ENCODE results near the gene SDR39U1.

The SDR39U1 gene

DNA sequence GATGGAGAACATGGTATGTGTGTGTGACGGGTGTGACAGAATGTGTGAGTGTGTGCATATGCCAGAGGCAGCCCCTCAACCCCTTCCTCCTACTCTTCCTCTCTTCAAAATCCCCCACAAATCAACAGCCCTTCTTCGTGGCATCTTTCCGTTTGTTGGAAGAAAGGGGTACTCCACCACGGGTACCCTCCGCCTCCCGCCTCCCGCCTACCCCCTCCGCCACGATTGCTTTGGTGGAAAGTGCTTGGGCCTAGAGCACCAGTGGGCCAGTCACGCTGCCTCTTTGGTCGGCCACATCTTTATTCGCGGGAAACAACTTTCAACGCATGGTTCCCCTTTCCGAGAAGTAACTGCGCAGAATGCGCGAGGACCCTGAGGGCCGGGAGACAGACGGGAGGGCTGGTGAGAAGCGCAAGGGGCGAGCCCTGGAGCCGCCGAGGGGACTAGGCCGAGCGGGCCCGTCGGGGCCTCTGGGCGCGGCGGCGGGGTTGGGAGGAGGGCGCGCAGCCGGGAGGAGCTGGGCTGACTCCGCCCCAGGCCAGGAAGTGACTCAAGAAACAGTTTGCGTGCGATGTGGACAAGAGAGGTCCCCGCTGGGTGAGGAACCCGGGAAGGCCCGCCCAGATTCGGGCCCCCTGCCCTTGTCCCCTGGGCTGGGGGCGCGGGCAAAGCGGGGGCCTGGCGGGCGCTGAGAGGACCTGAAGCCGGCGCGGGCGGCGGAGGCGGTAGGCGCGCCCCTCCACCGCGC, 13.0 kb downstream of the SDR39U1 start, which contains the start of the genes CBLN3 and KHNYN:
CBLN3 (minus strand) TSS at position 274 of the 748 bp plus-strand sequence. CDS start 614 bp downstream, outside the sequence.
KHNYN (plus strand) TSS at position 560 of the 748 bp plus-strand sequence. CDS start 777 bp downstream, outside the sequence.
- peak; percentile 89 for DNase-seq (ENCODE audit: low read depth)

DNA sequence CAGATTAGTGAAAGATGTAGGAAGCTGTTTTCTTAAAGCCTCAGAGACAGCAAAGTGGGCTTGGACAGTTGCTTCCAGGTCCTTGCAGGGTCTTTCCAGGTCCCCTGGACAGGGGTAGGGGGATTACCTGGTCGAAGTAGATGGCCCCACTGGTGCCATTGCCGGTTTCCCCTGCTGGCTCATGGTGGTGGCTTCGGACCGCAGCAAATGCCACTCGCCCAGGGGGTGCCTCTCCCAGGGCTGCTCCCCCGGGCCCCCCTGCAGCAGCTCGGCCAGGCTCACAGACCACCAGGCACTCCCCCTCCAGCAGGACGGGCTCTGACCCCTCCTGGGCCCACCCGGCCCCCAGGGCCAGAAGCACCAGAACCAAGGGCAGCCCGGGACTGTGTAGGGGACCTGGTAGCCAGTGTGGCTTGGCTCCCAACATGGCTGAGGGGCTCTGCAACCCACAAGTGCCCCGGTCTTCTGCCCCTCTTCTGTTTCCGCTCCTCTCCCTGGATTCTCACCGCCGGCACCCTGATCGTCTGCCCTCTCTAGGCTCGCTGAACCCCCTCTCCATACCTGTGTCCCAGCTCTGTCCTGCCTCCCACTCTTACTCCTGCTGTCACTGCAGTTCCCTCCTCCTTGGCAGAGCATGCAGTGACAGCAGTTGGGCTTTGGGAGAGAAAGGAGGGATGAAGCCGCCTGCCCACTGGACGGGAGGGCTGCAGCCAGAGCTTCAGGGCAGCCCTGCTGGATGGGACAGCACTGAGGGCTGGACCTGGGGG, 13.8 kb downstream of the SDR39U1 start:
- no peak for DNase-seq (ENCODE audit: low read depth)

DNA sequence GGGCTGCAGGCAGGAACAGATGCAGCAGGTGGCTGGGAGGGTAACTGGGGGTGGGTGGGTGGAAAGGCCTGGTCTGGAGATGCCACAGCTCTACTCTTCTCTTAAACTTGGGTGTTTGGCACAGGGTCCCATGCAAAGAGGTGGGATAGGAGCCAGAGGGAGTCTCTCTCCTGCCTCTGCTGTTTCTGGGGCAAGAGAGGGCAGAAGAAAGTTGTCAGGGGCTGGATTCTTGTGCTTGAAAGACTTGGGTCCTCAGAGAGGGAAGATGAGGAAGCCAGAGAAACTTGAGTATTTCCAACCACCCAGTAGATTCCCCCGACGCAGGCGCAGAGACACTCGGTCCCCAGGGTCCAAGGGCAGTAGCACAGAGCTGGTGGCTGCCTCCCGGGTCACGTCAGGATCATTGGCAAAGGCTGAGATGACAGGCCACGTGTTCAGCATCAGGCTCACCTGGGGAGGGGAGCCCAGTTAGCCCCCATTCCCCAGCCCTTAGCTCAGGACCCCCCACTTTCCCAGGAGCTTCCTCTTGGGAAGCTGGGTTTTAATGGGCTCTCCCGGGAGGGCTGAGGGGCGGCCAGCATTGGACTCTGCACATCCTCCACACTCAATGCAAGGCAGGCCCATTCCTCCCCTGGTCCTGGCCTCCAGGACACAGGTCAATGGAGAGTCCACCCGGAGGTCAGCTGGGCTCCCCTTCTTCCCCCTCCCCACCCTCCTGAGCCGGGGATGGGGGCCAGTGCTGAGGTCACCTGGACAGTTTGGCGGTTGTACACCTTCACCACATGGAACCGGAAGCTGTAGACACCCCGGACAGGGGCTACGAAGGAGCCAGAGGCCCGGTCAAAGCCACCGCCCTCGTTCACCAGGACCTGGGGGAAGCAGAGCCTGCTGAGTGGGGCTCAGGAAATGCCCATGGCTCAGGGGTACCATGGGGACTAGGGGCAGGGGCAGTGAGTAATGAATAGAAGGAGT, 14.8 kb downstream of the SDR39U1 start:
- DNase-seq (ENCODE audit: low read depth) = no peak

DNA sequence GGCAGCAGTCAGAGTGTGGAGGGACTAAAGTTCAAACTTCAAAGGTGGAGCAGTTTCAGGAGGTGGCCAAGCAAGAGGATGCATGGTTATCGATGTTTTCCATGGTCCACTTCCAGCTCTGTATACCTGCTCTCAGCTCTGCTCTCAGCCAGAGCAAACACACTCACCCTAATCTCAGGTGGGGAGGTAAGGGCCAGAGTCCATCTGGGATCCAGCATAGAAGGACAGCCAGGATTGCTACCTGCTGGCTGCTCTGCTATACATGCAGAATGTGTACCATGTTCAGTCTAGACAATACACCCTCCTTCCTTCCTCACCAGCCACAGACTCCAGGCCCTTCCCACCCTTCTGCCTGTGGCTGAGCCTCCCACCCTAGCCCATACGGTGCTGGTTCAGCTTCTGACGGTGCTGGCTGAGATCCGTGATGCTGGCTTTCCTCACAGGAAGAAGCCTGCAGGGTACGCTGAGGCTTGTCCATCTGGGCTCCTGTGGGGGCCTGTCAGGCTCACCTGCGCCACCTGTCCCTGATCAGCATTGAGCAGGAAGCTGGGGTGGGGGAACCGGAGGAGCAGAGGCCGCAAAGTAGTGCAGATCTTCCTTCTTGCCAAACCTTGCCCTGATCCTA, 15.6 kb downstream of the SDR39U1 start:
- no peak for DNase-seq (ENCODE audit: low read depth)

DNA sequence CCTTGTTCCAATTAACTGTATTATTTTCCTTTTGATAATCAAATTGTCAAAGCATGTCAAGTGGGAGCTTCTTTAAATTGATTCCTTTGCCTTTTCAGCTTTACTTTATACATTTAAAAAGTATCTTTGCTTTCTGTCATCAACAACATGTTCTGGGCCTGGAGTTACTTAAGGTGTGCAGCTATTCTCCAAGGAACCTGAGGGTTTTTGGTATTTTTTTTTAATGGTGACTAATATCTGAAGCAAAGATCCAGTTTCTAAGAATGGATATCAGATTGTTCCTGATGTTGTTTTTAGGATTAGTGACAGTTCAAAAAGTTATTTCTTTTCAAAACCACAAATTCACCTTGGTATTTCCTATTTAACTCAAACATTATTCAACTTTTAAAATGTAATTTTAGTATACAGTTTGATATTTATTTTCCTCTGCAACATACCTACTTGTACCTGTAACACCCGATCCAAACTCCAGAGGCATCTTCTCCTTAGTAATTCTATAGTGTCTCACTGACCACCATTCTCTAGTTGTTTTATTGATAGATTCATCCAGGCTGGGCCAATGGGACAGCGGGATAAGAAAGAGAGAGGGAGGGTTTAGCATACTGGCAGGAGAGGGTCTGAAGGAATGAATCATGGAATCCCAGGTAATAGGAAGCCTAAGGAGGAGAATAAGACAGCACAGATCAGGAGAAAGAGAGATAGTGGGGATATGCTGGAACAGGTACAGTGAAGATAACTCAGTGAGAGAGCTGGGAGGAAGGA, 16.2 kb downstream of the SDR39U1 start:
- no peak for DNase-seq (ENCODE audit: low read depth)

DNA sequence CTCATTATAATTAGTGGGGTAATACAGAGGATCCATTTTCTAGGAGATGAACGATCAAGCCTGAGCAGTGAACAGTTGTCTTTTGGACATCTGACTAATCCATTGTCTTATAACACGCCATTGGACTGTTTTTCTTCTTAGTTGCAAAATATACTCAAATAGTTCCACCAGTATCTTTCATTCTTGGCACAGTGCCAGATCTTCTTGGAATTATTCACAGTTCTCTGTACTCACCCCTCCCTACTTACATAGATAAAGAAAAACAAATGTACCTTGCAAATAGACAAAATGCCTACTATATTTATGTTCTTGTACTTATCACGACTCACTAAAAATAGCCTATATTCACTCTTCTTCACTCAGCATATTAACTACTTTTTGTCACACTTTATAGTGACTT, 16.9 kb downstream of the SDR39U1 start:
- peak; percentile 94 for DNase-seq (ENCODE audit: low read depth)

DNA sequence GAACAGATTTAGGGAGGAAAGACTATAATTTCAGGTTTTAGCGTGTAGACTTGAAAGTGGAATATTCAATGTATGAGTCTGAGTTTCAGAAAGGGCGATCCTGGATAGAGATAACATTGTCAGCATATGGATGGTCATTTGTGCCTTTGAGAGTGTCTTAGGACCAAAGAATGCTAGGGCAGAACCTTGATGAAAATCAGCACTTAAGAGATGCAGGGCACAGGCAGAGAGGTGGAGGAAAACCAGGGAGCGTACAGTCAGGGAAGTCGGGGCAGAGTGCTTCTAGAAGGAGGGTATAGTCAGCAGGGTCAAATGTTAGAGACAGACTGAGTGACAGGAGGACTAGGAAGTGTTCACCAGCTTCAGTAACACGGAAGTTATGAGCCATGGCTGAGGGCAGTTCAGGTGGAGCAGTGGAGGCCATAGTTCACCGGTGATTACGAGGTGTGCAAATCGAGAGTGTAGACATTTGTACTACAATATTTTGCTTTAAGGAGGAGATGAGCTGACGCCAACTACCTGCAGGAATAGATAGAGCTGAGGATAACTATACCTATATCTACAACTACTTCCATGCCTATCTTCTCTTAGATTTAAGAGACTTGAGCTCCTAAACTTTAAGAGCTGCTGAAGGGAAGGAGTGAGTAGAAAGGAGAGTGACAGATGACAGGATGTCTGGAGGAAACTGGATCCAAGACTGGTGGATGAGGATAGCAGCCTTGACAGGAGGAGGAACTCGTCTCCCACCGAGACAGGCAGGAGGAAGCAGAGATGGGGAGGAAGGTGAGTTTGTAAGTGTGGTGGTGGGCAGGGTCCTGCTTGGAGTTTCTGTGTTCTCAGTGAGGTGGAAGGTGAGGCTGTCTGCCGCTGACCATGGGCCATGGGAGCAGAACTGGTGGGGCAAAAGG, 19.6 kb downstream of the SDR39U1 start:
- no peak for DNase-seq (ENCODE audit: low read depth)

DNA sequence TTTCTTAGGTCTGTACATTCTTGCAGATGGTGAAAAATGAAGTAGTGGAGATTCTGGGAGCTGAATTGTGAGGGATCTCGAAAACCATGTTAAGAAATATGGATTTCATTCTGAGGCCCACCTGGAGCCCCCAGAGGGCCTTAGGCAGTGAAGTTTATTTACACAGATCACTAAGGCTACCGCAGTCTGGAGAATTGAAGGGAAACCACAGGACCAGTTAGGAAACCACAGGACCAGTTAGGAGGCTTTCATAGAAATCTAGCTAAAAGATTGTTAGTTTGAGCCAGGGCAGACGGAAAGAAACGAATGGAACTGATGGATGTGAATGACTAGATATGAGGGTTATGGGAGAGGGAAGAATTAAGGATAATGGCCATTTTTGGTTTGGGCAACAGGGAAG, 20.3 kb downstream of the SDR39U1 start:
- no peak for DNase-seq (ENCODE audit: low read depth)

DNA sequence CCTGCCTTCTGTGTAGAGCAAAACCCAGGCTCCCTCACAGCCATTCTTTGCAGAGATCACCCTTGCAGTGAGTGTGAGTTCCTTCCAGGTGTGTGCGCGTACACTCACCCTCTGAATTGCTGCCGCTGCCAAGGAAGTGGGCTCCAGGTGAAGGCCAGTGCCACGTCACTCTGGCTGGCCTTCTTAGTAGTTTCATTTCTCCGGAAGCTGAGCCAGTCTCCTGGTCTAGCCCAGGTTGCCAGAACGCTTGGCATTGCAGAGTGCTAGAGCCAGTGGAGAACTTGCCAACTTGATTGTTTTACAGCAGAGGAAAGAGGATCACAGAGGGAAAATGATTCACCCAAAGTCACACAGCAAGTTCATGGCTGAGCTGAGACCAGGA, 24.1 kb downstream of the SDR39U1 start:
- no peak for DNase-seq (ENCODE audit: low read depth)

DNA sequence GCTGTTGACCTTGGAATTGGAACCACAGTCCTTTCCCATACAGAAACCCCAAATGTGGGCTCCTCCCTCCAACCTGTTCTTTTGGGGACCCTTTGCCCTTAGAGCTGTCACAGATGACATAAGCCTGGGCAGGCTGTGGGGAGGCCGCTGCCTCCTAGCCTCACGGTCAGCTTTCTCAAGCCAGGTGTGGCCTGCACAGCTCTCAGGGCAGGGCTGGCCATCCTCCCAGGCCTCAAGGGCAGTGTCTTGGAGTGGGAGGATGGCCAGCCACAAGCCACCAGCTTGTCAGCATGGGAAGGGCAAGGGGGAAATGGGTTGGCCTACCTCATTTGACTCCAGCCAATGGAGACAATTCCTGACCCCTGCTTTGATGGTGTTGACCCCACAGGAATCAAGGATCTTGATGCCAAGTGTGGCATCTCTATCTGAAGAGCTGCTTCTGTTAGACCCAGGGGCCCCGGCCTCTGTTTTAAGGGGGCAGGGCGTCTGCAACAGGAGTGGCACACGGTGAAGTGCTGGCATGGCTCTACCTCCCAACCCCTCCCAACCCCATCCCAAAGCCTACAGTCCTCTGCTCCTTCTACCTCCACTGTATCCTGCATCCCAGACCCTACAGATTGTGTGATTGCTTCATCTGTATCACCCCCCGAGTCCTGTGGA, 24.6 kb downstream of the SDR39U1 start:
- no peak for DNase-seq (ENCODE audit: low read depth)

DNA sequence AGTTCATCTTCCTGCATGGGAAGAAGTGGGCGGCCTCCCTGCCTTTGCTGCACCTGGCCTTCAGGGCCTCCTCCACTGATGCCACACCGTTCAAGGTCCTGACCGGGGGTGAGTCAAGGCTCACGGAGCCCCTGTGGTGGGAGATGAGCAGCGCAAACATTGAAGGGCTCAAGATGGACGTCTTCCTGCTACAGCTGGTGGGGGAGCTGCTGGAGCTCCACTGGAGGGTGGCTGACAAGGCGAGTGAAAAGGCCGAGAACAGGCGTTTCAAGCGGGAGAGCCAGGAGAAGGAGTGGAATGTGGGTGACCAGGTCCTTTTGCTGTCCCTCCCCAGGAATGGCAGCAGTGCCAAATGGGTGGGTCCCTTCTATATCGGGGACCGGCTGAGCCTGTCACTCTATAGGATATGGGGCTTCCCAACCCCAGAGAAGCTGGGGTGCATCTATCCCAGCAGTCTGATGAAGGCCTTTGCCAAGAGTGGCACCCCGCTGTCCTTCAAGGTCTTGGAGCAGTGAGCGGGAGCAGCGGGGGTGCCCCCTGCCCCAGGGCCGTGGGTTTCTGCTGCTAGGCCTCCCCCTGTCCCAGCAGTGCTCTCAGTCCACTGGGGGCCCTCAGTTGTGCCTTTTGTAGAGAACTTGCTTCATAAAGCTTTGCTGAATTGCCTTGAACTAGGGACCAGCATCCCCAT, 25.5 kb downstream of the SDR39U1 start:
- DNase-seq (ENCODE audit: low read depth) = no peak

DNA sequence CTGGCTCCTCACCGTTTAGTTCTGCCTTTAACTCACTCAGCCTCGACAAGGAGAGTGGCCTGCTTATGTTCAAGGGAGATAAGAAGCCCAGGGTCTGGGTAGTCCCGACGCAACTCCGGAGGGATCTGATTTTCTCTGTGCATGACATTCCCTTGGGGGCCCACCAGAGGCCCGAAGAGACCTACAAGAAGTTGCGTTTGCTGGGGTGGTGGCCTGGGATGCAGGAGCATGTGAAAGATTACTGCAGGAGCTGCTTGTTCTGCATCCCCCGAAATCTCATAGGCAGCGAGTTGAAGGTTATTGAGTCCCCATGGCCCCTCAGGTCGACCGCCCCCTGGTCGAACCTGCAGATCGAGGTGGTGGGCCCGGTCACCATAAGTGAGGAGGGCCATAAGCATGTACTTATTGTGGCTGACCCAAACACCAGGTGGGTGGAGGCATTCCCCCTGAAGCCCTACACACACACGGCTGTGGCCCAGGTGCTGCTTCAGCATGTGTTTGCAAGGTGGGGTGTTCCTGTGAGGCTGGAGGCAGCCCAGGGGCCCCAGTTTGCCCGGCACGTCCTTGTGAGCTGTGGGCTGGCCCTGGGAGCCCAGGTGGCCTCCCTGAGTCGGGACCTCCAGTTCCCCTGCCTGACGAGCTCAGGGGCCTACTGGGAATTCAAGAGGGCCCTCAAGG, 26.2 kb downstream of the SDR39U1 start:
- DNase-seq (ENCODE audit: low read depth) = no peak

DNA sequence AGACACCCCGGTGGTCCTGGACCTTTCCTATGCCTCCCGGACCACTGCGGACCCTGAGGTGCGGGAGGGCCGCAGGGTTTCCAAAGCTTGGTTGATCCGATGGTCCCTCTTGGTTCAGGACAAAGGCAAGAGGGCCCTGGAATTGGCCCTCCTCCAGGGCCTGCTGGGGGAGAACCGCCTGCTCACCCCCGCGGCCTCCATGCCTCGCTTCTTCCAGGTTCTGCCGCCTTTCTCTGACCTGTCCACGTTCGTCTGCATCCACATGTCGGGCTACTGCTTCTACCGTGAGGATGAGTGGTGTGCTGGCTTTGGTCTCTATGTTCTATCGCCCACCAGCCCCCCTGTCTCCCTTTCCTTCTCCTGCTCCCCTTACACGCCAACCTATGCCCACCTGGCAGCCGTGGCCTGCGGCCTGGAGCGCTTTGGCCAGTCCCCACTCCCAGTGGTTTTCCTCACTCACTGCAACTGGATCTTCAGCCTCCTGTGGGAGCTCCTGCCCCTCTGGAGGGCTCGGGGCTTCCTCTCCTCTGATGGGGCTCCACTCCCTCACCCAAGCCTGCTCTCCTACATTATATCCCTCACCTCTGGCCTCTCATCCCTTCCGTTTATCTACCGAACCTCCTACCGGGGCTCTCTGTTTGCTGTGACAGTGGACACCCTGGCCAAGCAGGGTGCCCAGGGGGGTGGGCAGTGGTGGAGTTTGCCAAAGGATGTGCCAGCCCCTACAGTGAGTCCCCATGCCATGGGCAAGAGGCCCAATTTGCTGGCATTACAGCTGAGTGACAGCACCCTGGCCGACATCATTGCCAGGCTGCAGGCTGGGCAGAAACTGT, 26.9 kb downstream of the SDR39U1 start:
- no peak for DNase-seq (ENCODE audit: low read depth)

DNA sequence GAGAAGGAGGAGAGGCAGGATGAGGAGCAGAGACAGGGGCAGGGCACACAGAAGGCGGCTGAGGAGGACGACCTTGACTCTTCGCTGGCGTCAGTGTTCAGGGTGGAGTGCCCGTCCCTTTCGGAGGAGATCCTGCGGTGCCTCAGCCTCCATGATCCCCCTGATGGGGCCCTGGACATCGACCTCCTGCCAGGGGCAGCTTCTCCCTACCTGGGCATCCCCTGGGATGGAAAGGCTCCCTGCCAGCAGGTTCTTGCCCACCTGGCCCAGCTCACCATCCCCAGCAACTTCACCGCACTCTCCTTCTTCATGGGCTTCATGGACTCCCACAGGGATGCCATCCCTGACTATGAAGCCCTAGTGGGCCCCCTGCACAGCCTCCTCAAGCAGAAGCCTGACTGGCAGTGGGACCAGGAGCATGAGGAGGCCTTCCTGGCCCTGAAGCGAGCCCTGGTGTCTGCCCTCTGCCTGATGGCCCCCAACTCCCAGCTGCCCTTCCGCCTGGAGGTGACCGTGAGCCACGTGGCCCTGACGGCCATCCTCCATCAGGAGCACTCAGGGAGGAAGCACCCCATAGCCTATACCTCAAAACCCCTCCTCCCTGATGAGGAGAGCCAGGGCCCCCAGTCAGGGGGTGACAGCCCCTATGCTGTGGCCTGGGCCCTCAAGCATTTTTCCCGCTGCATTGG, 27.7 kb downstream of the SDR39U1 start:
- DNase-seq (ENCODE audit: low read depth) = no peak

DNA sequence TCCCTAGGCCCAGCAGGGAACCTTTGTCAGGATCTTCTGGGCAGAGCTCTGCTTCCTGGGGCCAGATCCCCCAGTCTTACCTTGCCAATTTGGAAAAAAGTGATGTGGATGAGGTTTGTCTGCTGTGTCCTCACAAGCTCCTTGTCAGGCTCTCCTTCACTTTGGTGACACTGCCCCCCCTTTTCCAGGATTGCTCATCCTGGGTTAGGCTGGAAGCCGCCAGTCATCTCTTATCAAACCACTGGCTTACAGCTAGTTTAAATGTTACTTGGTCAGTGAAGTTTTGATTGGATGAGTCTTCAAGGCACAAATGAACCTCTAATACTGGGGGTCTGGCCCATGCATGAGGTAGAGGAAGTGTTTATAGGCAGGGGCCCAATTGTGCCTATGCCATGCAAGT, 28.5 kb downstream of the SDR39U1 start:
- DNase-seq (ENCODE audit: low read depth) = no peak
